GM18873 (cell line): ENCODE measurements around the gene LPAR2.
A peak's percentile ranks its signal among the peaks of the same experiment; 100 is the strongest.
"Not testable (repeated sequence)": the region's sequence is repeated elsewhere in the genome, so short reads cannot be mapped to it uniquely, and the experiment has no call there.

ENCODE experiments used
- ATAC-seq: cut with Tn5 transposase; IDR thresholded peaks from one replicate; pipeline ENCODE4 v1.9.1; 2021; ENCODE audit warnings: mild to moderate bottlenecking, moderate library complexity, moderate number of reproducible peaks; ENCODE audit not compliant: unreplicated experiment, low FRiP score

LPAR2 gene

DNA sequence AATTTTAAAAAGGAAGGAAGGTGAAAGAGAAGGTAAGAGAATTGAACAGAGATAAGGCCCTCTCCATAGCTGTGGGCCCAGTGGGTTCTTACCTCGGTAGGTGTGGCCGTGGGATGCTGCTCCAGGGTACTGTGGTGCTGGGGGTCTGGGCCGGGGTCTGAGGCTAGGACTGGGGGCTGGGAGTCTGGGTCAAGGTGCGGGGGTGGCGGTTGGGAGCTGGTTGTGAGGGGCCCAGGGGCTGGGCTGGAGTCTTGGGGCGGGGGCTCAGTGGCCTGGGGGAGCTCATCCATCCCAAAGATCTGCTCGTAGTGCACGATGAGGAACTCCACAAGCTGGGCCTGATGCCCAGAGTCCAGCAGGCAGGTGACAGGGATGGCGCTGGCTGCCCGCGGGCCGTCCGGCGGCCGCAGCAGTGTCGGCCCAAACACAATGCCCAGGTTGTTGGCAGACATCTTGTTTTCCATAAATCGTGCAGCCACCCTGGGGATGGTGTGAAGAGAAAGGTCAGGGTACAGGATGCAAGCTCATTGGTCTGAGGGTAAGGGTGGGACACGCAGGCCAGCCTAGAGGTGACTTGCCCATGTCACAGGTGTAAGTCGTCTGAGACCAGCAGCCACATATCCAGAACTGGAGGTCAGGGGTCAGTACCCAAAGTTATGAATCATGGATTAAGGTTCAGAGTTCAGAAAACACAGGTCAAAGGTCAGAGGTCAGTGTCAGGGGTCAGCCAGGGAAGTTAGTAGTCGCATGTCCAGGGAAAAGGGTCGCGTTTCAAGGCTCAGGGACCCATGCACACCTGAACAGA lies 5.9 kb upstream of the LPAR2 start:
- ATAC-seq = no peak

DNA sequence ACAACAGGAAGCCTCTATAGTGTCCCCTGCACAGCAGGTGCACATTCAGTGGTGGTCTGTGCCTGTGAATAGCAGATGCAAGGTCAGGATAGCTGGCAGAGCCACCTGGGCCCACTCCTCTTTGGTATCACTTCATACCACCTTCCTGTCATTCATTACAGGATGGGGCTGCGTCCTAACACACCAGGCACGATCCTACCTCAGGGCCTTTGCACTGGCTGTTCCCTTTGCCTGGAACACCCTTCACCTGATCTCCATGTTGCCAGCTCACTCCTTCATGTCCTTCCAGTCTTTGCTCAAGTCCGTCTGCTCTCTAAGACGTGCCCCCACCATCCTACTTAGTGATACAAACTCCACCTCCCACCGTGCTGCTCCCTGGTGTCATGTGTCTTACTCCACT lies 4.6 kb upstream of the LPAR2 start:
- ATAC-seq = no peak

DNA sequence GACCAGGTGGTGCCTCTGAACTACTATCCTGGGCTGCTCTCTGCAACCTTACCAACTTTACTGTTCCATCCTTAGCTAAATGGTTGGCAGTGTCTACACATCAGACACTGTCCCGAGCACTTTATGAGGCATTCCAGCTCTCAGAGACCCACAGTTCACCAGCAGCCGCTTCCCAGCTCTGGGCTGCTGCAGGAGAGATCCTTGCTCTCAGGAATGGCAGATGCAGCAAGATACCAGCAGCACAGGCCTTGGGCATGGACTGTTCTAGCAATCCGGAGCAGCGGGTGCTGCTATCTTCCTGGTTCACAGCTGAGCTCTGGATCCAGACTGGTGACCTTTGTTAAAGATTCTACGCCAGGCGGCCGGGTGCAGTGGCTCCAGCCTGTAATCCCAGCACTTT lies 3.3 kb upstream of the LPAR2 start:
- ATAC-seq = no peak

DNA sequence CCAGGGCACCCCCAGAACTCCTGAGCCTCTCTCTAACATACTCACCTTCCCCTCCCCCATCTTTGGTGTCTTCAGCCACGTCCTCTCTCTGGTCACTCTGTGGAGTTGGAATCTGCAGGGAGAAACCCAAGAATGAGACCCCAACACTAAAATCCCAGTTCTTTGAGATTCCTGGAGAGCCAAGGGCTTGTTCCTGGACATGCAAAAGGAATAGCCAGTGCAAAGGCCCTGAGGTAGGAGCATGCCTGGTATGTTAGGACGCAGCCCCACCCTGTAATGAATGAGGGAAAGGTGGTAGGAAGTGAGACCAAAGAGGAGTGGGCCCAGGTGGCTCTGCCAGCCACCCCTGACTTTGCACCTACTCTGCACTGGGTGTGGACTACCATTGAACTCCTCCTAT lies 2.4 kb upstream of the LPAR2 start:
- ATAC-seq = no peak

DNA sequence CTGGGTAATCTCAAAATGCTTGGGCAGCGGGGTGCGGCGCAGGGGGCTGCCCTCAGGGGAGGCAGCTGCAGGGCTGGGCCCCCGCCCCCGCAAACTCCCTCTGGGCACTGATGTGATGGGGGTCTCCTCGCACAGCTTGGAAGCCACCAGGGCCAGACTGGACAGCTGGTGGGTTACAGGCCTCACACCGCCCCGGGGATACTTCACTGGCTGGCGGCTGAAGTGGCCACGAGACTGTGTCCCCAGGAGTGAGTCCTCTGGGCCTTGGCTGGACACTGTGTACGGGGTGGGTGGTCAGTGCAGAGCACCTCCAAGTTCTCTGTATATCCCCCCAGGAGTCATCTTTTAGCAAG lies 2.0 kb upstream of the LPAR2 start:
- ATAC-seq = no peak

DNA sequence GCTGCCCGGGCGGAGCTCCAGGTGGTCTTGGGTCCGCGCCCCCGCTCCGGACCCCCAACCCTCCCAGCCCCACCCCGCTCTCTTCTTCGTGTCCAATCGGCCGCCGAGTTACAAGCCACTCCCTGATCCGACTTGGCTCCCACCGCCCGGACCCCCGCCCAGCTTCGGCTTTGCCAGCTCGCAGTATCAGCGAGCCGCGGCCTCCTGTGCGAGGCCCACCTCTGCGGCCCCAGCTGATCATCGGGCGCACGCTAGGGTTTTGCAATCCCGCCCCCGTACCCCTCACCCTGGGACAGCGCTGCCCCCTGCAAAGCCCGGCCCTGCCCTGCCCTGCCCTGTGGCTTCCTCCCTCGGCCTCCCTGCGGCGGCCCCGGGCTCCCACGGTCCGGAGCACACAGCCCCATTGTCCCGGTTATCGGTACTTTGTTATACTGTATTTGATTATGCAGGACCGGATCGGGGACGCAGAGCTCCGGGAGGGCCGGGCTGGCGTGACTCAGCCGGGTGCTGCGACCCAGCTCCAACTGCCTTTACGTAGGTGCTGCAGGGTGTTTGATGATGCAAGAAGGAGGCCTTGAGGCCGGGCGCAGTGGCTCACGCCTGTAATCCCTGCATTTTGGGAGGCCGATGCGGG lies 598 bp upstream of the LPAR2 start:
- no peak for ATAC-seq

DNA sequence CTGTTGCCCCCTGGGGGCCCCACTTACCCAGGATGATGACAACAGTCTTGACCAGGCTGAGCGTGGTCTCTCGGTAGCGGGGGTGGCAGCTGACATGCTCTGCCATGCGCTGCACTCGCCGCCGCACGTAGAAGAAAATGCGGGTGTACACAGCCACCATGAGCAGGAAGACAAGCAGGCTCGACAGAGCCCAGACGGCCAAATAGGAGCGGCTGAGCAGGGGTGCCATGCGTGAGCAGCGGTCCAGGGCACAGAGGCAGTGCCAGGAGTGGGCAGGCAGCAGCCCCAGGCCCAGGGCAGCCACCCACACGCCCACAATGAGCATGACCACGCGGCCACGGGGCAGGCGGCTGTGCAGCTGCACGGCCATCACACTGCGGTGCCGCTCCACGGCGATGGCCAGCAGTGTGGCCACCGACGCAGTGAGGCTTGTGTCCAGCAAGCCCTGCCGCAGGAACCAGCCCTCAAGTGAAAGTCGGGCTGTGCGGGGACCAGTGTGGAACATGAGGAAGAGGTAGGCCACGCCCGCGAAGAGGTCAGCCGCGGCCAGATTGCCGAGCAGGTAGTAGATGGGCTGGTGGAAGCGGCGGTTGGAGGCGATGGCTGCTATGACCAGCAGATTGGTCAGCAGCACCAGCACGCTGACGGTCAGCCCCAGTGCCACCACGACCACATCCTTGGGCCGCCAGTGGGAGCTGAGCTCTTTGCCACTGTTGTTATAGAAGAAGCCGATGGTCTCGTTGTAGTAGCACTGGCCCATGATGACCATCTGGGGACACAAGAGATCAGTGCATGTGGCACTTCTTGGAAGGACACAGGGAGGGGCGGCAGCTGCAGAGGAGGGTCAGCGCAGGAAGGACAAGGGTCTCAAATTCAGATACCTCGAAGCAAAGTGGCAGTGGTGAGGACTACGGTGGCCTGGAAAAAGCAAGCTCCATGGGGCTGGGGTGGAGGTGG lies 1.2 kb downstream of the LPAR2 start:
- no peak for ATAC-seq

DNA sequence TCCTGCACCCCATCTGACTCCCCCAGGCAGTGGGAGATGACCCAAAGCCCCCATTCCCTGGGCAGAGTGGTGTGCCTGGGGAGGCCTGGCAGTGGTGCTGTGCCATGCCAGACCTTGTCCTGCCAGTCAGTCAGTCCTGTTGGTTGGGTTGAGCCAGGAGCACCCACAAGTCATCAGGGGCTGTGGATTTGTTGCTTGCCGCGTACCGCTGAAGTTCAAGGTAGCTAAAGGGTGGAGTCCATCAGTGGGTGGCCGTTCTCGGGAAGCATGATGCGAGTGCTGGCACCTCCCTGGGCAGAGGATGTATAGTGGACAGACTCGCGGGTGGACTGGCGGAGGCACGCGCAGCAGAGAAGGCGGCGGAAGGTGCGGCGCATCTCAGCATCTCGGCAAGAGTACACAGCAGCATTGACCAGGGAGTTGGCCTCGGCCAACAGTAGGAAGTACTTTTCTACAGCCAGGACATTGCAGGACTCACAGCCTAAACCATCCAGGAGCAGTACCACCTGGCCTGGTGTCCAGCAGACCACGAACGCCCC lies 3.9 kb downstream of the LPAR2 start:
- no peak for ATAC-seq

DNA sequence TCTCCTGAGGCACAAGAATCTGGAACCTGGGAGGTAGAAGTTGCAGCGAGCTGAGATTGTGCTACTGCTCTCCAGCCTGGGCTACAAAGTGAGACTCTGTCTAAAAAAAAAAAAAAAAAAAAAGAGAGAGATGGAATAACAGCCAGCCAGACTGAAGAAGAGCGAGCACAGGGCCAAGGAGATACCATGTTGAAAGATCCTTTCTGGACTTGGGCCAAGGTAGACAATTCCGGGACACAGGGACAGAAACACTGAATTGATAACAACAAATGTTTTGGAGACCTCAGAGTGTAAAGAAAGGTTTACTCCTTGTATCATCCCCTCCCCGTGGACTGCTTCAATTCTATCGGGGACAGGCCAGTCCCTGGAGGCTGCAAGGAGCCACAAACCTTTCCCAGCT lies 4.6 kb downstream of the LPAR2 start:
- no peak for ATAC-seq

DNA sequence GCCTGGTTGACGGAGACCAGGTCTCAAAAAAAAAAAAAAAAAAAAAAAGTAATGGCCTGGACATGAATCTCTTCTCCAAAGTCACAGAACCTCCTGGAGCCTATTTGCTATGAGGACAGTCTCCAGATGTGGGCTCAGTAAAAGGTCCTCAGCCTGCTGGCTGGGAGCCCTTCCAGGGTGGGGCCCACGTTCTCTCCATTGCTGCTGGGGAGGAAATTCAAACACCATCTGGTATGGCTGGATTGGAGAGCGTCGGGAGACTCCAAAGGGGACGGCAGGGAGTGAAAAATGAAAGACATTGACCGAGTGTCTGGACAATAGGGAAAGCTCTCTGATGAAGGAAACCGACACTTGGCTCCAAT lies 8.2 kb downstream of the LPAR2 start:
- ATAC-seq = no peak

DNA sequence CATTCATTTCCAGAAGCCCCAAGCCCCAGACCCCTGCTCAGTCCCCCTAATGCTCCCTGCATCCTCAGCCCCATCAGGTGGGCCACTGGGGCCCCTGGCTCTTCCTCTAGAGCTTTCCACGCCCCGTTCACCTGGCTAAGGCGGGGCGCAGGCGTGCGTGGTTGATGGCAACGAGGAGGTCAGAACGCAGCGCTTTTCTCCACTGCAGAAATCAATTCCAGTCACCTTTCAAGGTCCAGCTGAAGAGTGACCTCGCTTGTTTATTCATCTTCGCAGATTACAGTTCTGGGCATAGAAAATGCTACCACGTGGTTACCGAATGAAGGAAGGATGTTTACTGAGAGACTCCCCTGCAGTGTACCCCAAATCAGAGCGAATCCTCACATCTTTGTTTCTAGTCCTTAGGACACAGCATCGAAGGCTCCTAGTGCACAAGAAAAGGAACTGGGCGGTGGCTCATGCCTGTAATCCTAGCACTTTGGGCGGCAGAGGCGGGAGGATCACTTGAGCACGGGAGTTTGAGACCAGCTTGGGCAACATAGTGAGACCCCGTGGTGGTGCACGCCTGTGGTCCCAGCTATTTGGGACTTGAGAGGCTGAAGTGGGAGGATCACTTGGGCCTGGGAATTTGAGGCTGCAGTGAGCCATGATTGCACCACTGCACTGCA lies 8.7 kb downstream of the LPAR2 start:
- no peak for ATAC-seq

DNA sequence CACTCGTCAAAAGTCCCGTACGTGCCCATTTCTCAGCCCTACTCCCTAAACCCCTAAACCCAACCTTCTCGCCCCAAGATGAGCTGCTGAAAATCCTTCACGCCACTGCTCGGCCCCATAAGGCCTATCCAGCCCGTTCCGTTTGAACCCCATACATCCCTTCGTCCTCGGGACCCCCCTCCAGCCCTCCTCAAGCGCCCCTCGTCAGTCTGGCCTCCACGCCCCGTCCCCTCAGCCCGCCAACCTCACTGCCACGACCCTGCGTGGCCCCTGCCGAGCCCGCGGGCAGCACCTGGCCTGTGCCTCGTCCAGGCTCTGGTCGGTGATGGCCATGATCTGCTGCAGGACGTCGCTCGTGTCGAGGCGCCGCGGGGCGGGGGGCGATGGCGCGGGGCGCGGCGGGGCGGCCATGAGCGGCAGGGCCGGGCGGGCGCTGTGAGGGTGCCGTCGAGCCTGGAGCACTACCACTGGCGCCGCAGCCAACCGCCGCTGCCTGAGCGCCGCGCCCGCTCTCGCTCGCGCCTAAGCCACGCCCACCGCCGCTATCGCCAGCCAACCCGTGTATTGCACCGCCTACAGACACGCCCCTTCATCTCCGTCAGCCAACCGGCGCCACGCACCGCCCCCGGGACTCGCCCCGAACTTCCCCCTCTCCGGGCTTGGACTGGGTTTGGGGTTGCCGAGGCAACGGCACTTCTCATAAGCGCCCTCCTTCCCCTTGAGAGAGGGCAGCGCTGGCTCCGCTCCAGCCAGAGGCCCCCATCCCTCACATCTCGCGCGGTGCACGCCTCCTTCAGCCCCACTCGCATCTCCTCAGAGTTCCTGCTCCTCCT lies 9.6 kb downstream of the LPAR2 start, which contains the start of gene PBX4:
Gene PBX4, minus strand, starts transcription at position 469 of the 833 bp plus-strand sequence. Its CDS starts 58 bp downstream, at position 411.
- ATAC-seq = peak; percentile 95

DNA sequence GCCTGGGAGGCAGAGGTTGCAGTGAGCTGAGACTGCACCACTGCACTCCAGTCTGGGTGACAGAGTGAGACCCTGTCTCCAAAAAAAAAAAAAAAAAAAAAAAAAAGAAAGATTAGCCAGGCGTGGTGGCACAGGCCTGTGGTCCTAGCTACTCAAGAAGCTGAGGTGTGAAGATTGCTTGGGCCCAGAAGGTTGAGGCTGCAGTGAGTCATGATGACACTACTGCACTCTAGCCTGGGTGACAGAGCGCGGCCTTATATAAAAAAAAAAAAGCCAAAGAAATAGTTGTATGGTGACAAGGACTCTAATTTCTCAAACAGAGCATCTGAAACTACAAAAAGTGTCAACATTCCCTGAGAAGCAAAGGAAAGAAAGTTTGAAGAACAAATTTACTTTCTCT lies 12.9 kb downstream of the LPAR2 start:
- no peak for ATAC-seq

DNA sequence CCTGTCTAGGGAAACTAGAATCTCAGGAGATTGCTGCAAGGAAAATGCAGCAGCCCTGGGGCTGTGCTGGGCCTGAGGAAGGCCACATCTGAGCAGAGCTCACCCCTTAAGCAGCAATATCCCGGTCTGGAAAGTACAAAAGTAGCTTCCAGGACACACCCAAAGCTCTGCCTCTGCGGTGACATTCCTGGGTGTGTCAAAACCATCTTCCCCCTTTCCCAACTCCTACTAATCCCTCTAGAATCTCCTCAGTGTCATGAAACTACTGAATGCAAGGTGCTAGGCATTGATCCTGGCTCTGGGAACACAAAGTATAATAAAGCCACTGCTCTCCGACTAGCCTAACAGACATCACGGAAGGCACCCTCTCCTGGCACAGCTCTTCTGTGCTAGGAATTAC lies 14.5 kb downstream of the LPAR2 start:
- no peak for ATAC-seq

DNA sequence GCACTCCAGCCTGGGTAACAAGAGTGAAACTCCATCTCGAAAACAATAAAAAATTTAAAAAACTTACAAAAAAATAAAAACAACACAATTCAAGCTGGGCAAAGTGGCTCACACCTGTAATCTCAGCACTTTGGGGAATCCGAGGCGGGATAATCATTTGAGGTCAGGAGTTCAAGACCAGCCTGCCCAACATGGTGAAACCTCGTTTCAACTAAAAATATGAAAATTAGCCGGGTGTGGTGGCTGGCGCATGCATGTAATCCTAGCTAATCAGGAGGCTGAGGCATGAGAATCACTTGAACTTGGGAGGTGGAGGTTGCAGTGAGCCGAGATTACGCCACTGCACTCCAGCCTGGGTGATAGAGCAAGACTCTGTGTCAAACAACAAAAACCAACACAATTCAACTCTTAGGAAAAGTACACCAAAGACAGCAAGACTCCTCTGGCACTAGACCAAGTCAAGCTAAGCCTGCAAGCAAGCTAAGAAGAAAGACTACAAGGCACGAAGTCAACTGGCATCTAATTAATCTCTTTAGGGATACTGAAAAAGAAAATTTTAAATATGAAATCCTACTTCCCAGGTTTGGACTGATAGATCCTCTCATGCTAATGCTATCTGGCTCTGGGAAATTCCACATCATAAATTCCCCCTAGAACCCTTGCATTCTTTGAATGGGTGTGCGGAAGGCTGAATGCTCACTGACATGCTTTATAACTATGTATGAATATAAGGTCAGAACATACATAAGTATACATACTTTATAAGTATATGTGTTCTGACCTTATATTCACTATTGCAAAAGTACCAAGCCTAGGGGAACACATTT lies 17.4 kb downstream of the LPAR2 start:
- ATAC-seq = no peak

DNA sequence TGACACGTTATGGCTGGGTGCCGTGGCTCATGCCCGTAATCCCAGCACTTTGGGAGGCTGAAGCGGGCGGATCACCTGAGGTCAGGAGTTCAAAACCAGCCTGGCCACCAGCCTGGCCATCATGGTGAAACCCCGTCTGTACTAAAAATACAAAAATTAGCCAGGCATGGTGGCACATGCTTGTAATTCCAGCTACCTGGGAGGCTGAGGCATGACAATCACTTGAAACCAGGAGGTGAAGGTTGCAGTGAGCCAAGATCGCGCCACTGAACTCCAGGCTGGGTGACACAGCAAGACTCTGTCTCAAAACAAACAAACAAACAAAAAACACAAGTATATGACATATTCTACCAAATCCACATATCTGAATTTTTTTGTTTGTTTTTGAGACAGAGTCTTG lies 21.3 kb downstream of the LPAR2 start:
- not testable (repeated sequence) for ATAC-seq

DNA sequence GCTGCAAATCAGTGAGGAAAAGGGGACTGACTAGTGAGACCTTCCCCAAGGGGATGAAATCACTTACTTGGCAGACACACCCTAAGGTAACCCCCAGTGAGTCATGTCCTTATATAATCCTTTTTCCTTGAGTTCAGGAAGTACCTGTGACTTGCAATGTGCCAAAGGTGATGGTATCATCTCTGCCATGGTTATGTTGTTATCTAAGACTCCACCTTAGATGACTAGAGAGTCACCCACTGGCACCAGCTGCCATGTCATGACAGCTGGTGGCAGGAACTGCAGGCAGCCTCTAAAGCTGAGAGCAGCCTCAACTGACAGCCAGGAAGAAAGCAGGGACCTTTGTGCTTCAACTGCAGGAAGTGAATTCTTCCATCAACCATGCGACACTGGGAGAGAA lies 22.0 kb downstream of the LPAR2 start:
- no peak for ATAC-seq

DNA sequence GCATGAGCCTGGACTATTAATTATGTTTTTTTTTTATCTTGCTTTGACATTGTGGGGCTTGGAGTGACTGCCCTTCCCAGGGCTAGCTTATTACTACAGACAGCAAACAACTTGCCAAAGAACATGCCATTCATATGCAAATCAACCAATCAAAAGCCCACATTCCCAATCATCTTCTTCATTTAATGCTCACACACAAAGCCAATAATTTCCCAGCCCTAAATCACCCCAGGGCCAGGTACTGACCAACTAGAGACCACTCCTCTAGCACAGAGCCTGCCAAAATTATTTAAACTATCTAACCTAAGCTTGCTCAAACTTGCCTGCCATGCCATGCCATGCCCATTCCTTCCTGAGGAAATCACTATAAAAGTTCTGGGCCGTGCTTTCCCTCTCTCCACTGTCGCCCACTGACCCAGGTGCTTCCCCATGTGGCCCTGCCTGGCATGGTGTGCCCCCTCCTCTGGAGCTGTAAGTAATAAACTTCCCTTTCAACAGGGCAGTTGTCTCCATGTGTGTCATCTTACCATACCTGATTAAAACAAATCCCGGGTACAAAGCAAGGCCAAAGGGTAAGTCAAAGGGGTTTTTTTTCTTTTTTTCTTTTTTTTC lies 25.2 kb downstream of the LPAR2 start:
- ATAC-seq = no peak
